CD4-positive, alpha-beta T cell treated with Interferon gamma for 1 hour (primary cell): ENCODE data around the gene CIB4.

Source experiments
- DNase-seq: peaks from one replicate; pipeline ENCODE4 v3.0.0-alpha.2; 2020

CIB4 gene

GRCh38 chr2:26640781-26641564 lies at the start of gene CIB4:
Gene CIB4, minus strand, starts transcription at chr2:26641366. Its CDS starts 52 bp downstream, at chr2:26641314.
- DNase-seq = no peak

- no peak for DNase-seq
Observed at GRCh38 chr2:26687801-26688200, 46.6 kb upstream of the CIB4 start.

- DNase-seq = no peak
Observed at GRCh38 chr2:26687328-26687727, 46.2 kb upstream of the CIB4 start.

- no peak for DNase-seq
Observed at GRCh38 chr2:26685989-26686839, 45.0 kb upstream of the CIB4 start.

GRCh38 chr2:26685341-26685740 lies 44.2 kb upstream of the CIB4 start:
- no peak for DNase-seq

- no peak for DNase-seq
Observed at GRCh38 chr2:26683583-26683982, 42.4 kb upstream of the CIB4 start.

- DNase-seq = no peak
Observed at GRCh38 chr2:26682155-26682554, 41.0 kb upstream of the CIB4 start.

GRCh38 chr2:26681656-26682055 lies 40.5 kb upstream of the CIB4 start:
- no peak for DNase-seq

GRCh38 chr2:26679867-26680266 lies 38.7 kb upstream of the CIB4 start:
- DNase-seq = no peak

- no peak for DNase-seq
Observed at GRCh38 chr2:26678035-26678434, 36.9 kb upstream of the CIB4 start.

GRCh38 chr2:26675651-26676255 lies 34.6 kb upstream of the CIB4 start:
- no peak for DNase-seq

GRCh38 chr2:26674771-26675170 lies 33.6 kb upstream of the CIB4 start:
- no peak for DNase-seq

GRCh38 chr2:26674002-26674751 lies 33.0 kb upstream of the CIB4 start:
- no peak for DNase-seq

GRCh38 chr2:26672818-26673393 lies 31.7 kb upstream of the CIB4 start:
- no peak for DNase-seq

GRCh38 chr2:26672112-26672817 lies 31.1 kb upstream of the CIB4 start:
- DNase-seq = no peak

- no peak for DNase-seq
Observed at GRCh38 chr2:26671691-26672090, 30.5 kb upstream of the CIB4 start.

GRCh38 chr2:26670931-26671460 lies 29.8 kb upstream of the CIB4 start:
- no peak for DNase-seq

- DNase-seq = no peak
Observed at GRCh38 chr2:26670171-26670570, 29.0 kb upstream of the CIB4 start.

GRCh38 chr2:26668856-26669750 lies 27.9 kb upstream of the CIB4 start:
- no peak for DNase-seq

GRCh38 chr2:26668041-26668440 lies 26.9 kb upstream of the CIB4 start:
- no peak for DNase-seq

GRCh38 chr2:26666671-26667070 lies 25.5 kb upstream of the CIB4 start:
- DNase-seq = no peak
